Measurements from ENCODE around the gene LIF. TPM values are rescaled to one million over a fixed set of nuclear protein-coding genes. Genes with fewer than 3 reads are reported as not detected.
"Not testable (repeated sequence)": the region's sequence is repeated elsewhere in the genome, so short reads cannot be mapped to it uniquely, and the experiment has no call there.

The LIF gene
- total RNA-seq, 1 experiment from 2014 or later = 8.0 TPM

DNA sequence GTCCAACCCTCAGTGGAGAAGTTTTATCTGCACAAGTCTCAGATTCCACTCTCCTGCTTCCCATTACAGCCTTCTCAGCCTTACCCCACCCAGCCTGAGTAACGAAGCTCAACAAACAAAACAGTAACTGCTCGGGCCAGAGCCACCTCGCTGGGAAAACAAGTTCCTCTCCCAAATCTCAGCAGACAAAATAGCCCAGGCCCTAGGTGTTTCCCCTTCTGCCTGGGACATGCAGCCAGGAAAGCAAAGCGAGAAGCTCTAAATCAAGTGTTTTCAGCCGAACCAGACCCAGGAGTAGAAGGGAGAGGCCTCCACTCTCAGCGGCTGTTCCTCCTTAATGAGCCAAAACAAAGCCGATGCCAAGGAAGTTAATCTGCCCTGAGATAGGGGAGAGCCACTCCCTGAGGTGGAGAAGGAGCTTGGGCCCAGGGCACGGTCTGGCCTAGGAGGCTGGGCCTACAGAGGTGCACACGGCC is 44.0 kb downstream of the LIF start:
- ChIA-PET POLR2A (interaction anchor here (0.6 to 0.7 kb wide), 2 partner anchors 10 to 43 kb away, joined by 3 to 5 read pairs; no protein-coding TSS in a partner anchor), CTCF (no interaction called here)
- H3K9me3 ChIP-seq = no peaks in the 10 kb centered on the region
- Mint-ChIP-seq H3K4me1 (ENCODE audit: low read depth, unreplicated experiment) (peaks cover 21% of the 10 kb centered on the region), H3K36me3 (ENCODE audit: insufficient read depth, unreplicated experiment) (peaks cover 6% of the 10 kb centered on the region), H3K4me3 (ENCODE audit: unreplicated experiment) (no peak overlapping the region), H3K27ac (ENCODE audit: unreplicated experiment) (peak overlapping the region; percentile 34), H3K9me3 (ENCODE audit: unreplicated experiment) (no peaks in the 10 kb centered on the region), H3K27me3 (ENCODE audit: insufficient read depth, unreplicated experiment) (no peaks in the 10 kb centered on the region)
- intact Hi-C loops (cut with micrococcal nuclease; ENCODE audit: unreplicated experiment) = no loop called here
- no peak for DNase-seq
- peaks cover 27% of the 10 kb centered on the region for H3K4me1 ChIP-seq
- H3K27me3 ChIP-seq (replicated peaks; ENCODE audit: control insufficient read depth, insufficient read depth, low read length) = no peaks in the 10 kb centered on the region
- TF ChIP-seq, protein P1, sequence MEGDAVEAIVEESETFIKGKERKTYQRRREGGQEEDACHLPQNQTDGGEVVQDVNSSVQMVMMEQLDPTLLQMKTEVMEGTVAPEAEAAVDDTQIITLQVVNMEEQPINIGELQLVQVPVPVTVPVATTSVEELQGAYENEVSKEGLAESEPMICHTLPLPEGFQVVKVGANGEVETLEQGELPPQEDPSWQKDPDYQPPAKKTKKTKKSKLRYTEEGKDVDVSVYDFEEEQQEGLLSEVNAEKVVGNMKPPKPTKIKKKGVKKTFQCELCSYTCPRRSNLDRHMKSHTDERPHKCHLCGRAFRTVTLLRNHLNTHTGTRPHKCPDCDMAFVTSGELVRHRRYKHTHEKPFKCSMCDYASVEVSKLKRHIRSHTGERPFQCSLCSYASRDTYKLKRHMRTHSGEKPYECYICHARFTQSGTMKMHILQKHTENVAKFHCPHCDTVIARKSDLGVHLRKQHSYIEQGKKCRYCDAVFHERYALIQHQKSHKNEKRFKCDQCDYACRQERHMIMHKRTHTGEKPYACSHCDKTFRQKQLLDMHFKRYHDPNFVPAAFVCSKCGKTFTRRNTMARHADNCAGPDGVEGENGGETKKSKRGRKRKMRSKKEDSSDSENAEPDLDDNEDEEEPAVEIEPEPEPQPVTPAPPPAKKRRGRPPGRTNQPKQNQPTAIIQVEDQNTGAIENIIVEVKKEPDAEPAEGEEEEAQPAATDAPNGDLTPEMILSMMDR (IDR thresholded peaks at IDR 0.05; ENCODE audit: insufficient read depth in 1 of 2, low read depth in 1 of 2, low read length in 1 of 2, severe bottlenecking in 1 of 2, unreplicated experiment in 1 of 2) = no peak
- BruUV-seq (replicated peaks) = no TSS peak
- H3K4me3 ChIP-seq (ENCODE audit: low read depth, low read length) = no peak overlapping the region
- no peaks in the 10 kb centered on the region for H3K36me3 ChIP-seq (ENCODE audit: control insufficient read depth, insufficient read depth, low read length)

DNA sequence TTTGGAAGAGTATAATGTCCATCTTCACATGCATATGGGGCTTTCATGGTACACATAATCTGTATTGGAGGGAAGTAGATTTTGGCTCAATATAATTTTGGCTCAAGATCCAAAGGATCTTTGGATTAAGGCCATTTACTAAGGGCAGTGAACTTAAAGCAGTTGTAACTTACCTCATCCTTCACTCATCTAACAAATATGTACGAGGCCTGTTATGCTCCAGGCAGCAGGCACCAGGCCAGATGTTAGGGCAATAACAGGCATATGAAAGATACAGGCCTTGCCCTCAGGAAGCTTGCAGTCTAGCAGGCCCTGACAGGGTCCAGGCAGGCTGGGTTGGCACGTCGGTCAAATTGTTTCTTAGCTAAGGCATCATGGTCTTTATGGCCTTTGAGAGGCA is 44.6 kb downstream of the LIF start:
- Histone ChIP-seq H3K4me3 (ENCODE audit: low read depth, low read length) (no peak overlapping the region), H3K4me1 (peaks cover 27% of the 10 kb centered on the region), H3K36me3 (ENCODE audit: control insufficient read depth, insufficient read depth, low read length) (no peaks in the 10 kb centered on the region), H3K27me3 (replicated peaks; ENCODE audit: control insufficient read depth, insufficient read depth, low read length) (no peaks in the 10 kb centered on the region), H3K9me3 (no peaks in the 10 kb centered on the region)
- POLR2A ChIA-PET = interaction anchor here (0.6 to 0.7 kb wide), 2 partner anchors 10 to 42 kb away, joined by 3 to 5 read pairs; no protein-coding TSS in a partner anchor
- no peaks in the 10 kb centered on the region for H3K27me3 Mint-ChIP-seq (ENCODE audit: insufficient read depth, unreplicated experiment)
- intact Hi-C loops (cut with micrococcal nuclease; ENCODE audit: unreplicated experiment) = no loop called here
- CTCF ChIA-PET = no interaction called here
- peaks cover 2% of the 10 kb centered on the region for H3K36me3 Mint-ChIP-seq (ENCODE audit: insufficient read depth, unreplicated experiment)
- BruUV-seq (replicated peaks) = no TSS peak
- H3K9me3 Mint-ChIP-seq (ENCODE audit: unreplicated experiment) = no peaks in the 10 kb centered on the region
- DNase-seq = no peak
- TF ChIP-seq, protein P1 (IDR thresholded peaks at IDR 0.05; ENCODE audit: insufficient read depth in 1 of 2, low read depth in 1 of 2, low read length in 1 of 2, severe bottlenecking in 1 of 2, unreplicated experiment in 1 of 2) = no peak
- peaks cover 15% of the 10 kb centered on the region for H3K4me1 Mint-ChIP-seq (ENCODE audit: low read depth, unreplicated experiment)
- H3K4me3 Mint-ChIP-seq (ENCODE audit: unreplicated experiment) = no peak overlapping the region
- peak overlapping the region; percentile 34 for H3K27ac Mint-ChIP-seq (ENCODE audit: unreplicated experiment)

DNA sequence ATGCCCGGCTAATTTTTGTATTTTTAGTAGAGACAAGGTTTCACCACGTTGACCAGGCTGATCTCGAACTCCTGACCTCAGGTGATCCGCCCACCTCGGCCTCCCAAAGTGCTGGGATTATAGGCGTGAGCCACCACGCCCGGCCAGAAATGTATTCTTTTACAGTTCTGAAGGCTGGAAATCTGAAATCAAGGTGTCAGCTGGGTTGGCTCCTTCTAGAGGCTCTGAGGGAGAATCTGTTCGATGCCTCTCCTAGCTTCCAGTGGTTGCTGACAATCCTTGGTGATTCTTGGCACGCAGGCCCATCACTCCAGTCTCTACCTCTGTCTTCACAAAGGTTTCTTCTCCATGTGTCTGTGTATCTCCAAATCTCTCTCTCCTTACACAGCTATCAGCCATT is 45.7 kb downstream of the LIF start:
- DNase-seq; H3K4me3 Mint-ChIP-seq (ENCODE audit: unreplicated experiment); H3K9me3 Mint-ChIP-seq (ENCODE audit: unreplicated experiment); BruUV-seq (replicated peaks); intact Hi-C loops (cut with micrococcal nuclease; ENCODE audit: unreplicated experiment); H3K9me3 ChIP-seq; H3K36me3 ChIP-seq (ENCODE audit: control insufficient read depth, insufficient read depth, low read length); H3K27ac Mint-ChIP-seq (ENCODE audit: unreplicated experiment); H3K27me3 Mint-ChIP-seq (ENCODE audit: insufficient read depth, unreplicated experiment); H3K4me3 ChIP-seq (ENCODE audit: low read depth, low read length); H3K36me3 Mint-ChIP-seq (ENCODE audit: insufficient read depth, unreplicated experiment); H3K27me3 ChIP-seq (replicated peaks; ENCODE audit: control insufficient read depth, insufficient read depth, low read length): not testable (repeated sequence)
- H3K4me1 ChIP-seq = peaks cover 23% of the 10 kb centered on the region
- H3K4me1 Mint-ChIP-seq (ENCODE audit: low read depth, unreplicated experiment) = peaks cover 12% of the 10 kb centered on the region
- ChIA-PET POLR2A (interaction anchor here (0.5 kb wide), 1 partner anchor 8 kb away, joined by 4 read pairs; no protein-coding TSS in a partner anchor), CTCF (interaction anchor here (0.6 kb wide), 2 partner anchors 14 to 51 kb away, joined by 3 to 4 read pairs; no protein-coding TSS in a partner anchor)
